22Rv1 (cell line): ENCODE measurements around the gene ST8SIA5.

Experiments
- H3K27ac ChIP-seq: fragments of 450-650 bp; 2 replicates; pipeline ENCODE4 v1.5.1; 2017
- ZFX ChIP-seq: fragments of 450-650 bp; IDR thresholded peaks from 2 replicates; pipeline ENCODE4 v1.6.1; 2017; ENCODE audit warnings: antibody characterized with exemption, borderline replicate concordance
- TF ChIP-seq, protein P1 (sequence below): fragments of 450-650 bp; IDR thresholded peaks from 2 replicates; pipeline ENCODE4 v1.5.1; 2017; ENCODE audit warnings: mild to moderate bottlenecking

The ST8SIA5 gene

DNA sequence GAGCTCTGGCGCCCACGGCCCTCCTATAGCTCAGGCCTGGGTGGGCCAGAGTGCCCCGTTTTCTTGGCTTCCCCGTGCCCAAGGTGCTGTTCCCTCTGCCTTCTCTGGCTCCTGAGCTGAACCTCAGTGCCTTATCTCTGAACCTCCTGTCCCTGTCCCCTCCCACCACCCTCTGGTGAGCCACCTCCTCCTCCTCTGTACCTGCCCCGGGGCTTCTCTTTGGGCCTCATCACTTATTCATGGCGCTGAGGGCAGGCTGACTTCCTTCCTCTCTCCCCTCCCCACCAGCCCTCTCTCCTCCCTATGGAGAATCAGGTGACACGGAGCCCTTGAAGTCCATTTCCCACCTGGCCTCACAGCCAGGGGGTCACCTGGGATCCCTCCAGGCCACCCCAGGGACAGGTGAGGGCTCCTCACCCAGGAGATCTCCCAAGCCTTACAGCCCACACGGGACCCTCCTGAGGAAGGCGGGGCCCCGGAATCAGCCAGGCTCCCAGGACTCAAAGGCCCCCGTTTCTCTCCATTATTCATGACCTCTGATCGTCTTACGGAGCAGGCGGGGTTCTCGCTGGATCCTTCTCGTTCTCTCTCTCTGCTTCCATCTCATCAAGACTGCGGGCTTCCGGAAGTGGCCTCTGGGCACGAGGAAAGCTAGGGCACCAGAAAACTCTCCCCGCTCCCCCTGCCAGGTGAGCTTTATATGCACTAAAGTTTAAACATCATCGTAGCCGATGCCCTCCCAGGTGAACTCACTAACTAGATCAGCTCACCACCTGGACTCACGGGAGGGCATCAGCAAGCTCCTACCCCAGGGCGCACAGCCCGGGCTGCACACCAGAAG lies 99.5 kb downstream of the ST8SIA5 start, which contains the start of gene LOXHD1:
TSS of gene LOXHD1 (minus strand) at position 106 of the 841 bp plus-strand sequence. CDS start 187 bp downstream, outside the sequence.
- no peak for TF ChIP-seq ZFX
- TF ChIP-seq, protein P1, sequence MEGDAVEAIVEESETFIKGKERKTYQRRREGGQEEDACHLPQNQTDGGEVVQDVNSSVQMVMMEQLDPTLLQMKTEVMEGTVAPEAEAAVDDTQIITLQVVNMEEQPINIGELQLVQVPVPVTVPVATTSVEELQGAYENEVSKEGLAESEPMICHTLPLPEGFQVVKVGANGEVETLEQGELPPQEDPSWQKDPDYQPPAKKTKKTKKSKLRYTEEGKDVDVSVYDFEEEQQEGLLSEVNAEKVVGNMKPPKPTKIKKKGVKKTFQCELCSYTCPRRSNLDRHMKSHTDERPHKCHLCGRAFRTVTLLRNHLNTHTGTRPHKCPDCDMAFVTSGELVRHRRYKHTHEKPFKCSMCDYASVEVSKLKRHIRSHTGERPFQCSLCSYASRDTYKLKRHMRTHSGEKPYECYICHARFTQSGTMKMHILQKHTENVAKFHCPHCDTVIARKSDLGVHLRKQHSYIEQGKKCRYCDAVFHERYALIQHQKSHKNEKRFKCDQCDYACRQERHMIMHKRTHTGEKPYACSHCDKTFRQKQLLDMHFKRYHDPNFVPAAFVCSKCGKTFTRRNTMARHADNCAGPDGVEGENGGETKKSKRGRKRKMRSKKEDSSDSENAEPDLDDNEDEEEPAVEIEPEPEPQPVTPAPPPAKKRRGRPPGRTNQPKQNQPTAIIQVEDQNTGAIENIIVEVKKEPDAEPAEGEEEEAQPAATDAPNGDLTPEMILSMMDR: no peak

DNA sequence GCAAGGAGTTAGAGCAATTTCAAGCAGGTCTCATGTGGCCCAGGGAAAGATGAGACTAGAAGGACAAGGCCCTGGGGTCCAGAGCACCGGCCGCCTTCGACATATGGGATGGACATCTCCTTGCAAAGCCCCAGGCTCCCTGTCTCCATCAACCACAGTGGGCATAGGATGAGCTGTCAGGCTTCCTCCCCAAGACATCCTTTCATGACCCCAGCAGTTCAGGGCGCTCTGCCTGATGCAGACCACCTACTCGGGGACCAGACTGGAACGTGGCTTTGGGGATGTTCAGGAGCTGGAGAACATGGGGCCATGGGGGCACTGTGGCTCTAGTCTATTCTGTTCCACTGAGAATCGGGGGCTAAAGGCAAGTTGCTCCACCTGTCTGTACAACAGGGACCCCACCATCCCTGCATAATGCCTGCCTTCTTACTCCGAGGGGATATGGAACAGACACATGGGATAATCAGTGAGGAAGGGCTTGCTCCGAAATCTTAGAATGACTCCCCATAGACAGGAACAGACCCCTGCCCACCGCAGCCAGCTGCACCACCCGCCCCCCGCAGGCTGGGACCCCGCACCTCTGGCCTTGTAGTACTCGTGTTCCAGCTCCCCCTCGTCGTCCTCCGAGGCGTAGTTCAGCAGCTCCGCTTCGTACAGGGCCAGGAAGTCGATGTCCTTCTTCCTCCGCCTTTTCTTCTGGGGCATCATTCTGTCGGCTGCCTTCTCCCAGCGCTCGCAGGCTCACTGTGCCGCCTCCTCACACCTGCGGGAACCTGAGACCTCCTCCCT lies 100.3 kb downstream of the ST8SIA5 start:
- TF ChIP-seq, protein P1: no peak
- no peak for TF ChIP-seq ZFX

More for the DNA sequence above, 99.5 kb downstream of the ST8SIA5 start, which contains the start of gene LOXHD1:
- H3K27ac ChIP-seq: no peak within 1 kb of the TSS

DNA sequence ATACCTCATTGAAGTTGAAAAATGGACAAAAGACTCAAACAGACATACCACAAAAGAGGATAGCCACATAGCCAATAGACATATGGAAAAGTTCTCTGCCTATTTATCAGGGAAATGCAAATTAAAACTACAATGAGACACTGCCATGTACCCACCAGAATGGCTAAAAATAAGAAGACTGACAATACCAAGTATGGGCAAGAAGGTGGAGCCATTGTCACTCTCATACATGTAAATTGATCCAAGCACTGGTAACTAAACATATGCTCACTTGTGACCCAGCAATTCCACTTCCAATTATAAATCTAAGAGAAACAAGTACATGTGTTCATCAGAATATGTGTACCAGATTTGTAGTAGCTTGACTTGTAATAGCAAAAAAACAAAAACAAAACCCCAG lies 104.5 kb downstream of the ST8SIA5 start:
- TF ChIP-seq, protein P1: no peak
- no peak for TF ChIP-seq ZFX
- no peak overlapping the region for H3K27ac ChIP-seq

More for the DNA sequence above, 100.3 kb downstream of the ST8SIA5 start:
- no peak overlapping the region for H3K27ac ChIP-seq

DNA sequence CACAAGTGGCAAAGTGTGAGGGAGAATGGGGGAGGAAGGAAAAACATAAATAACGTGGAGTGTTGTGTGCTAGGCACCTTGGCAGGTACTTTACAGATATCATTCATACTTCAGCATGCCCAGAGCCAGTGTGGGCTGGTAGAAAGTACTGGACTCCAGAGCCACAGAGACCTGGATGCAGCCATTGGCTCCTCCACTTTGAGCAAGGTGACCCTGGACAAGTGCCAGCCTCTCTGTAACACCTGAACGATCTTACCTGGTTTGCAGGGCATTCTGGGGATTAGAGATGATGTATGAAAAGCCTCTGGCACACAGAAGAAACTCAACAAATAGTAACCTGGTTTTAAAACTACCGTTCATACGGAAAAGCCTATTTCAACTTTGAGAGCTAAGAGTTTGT lies 106.2 kb downstream of the ST8SIA5 start:
- TF ChIP-seq, protein P1: no peak
- TF ChIP-seq ZFX: no peak
- no peak overlapping the region for H3K27ac ChIP-seq

DNA sequence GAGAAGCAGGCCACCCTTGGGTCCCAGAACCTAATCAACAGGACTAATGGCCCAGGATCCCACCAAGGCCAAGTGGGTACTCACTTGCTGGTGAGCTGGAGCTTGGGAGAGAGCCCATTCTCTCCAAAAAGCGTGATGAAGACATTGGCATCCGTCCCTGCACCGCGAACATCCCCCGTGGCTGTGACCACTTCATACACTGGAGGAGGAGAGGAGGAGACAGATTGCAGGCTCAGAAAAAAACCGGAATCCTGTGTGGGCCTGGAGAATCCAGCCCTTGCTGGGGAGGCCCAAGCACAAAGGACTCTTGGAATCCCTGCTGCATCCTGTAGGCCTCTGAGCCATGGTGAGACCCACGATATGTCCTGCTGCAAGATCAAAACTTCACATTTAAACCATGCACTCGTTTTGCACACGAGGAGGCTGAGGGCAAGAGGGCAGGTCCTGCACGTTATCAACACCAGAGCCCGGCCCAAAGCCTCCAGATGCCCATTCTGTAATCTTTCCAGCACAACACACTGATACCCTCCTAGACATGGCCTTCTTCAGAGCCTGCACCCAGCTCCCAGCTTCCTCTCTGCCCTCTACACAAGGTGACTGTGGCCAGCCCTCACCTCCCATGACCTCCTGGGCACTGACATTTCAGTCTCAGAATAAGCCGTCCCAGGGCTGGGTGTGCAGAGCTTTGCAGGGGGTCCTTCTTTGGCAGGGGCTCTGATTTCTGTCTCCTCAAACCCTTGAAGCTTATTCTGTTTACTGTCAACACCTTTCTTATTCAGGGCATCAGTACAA lies 107.6 kb downstream of the ST8SIA5 start:
- TF ChIP-seq, protein P1: no peak
- TF ChIP-seq ZFX: no peak
- H3K27ac ChIP-seq: no peak overlapping the region

DNA sequence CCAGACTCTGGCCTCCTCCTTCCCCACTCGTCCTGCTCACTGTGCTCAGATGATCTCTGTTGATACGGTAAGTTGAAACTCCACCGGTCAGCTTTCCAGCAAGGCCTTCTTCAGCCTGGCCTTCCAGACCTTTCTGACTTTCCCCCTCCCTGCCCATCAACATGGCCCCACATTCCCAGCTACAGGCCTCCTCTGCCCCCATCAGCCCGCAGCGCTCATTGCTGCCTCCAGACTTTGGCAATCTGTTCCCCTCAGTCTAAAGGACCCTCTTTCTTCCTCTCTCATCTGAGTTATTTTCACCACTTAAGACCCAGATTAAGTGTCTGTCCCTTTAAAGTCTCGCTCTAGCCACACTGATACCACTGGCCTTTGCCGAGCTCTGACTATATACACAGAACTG lies 110.4 kb downstream of the ST8SIA5 start:
- no peak overlapping the region for H3K27ac ChIP-seq
- TF ChIP-seq ZFX: no peak
- TF ChIP-seq, protein P1: no peak
